Measurements from ENCODE around the gene LRIT3.

LRIT3 gene

GRCh38 chr4:109821185-109821584 lies 26.7 kb upstream of the LRIT3 start:
- no peak for TF ChIP-seq CTCF (conservative IDR thresholded peaks at IDR 0.05)
- no peak for TF ChIP-seq ZFX (IDR thresholded peaks at IDR 0.05)
- H3K27ac ChIP-seq: no peak overlapping the region

- H3K27ac ChIP-seq: no peak overlapping the region
- TF ChIP-seq CTCF (conservative IDR thresholded peaks at IDR 0.05) (peak; percentile 73), ZFX (IDR thresholded peaks at IDR 0.05) (no peak)
Measured at GRCh38 chr4:109826719-109827118, 21.2 kb upstream of the LRIT3 start.

DNA sequence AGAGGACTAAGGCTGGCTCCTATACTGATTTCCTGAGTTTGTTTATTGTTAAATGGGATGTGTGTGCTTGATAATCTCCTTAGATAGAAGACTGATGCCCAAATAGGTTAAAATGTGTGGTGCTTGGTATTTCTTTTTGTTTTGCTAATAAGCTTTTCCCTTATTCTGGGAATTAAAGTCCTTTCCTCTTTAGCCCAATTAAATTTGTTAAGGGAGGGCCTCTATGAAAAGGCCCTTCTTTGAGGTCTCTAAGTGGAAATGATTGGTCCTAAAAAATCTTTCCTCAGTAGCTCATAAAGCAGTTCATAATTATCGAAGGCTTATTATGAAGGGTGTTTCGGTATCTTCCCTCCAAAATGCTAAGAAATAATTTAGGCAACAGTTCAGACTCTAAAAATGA lies 20.2 kb upstream of the LRIT3 start, which contains the start of gene RRH:
Gene RRH (plus strand): TSS at position 301 of the 400 bp plus-strand sequence. CDS start 56 bp downstream, at position 357.
- H3K27ac ChIP-seq: no peak within 1 kb of the TSS
- TF ChIP-seq CTCF (conservative IDR thresholded peaks at IDR 0.05): no peak
- no peak for TF ChIP-seq ZFX (IDR thresholded peaks at IDR 0.05)

DNA sequence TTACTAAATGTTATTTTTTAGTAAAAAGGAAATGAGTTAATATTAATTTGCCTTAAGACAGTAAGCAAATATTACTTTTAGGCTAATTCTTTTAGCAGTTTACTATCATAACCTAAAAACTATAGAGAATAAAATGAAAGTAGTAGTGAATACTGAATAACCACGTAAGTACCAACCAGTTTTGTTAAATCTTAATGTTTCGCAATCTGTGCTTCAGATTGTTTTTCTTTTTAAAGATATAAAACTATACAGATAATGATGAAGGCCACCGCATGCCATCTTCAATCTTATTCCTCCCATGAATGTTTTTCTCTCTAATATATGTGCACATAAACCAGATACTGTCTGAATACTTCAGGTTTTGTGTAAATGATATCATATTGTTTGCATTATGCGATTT lies 14.2 kb upstream of the LRIT3 start:
- no peak overlapping the region for H3K27ac ChIP-seq
- TF ChIP-seq CTCF (conservative IDR thresholded peaks at IDR 0.05) (no peak), ZFX (IDR thresholded peaks at IDR 0.05) (no peak)

DNA sequence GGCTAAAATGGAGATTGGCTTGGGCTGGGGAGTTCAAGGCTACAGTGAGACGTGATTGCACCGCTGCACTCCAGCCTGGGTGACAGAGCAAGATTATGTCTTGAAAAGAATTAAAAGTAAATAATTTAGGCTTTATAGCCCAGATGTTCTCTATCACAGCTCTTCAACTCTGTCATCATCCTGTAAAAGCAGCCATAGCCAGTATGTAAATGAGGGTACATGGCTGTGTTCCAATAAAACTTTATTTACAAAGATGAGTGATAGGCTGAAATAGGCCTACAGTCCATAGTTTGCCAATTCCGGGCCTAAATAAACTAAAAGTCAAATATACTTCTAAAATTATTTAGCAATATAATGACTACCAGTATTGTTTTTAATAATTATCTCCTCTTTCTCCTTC lies 10.9 kb upstream of the LRIT3 start:
- TF ChIP-seq ZFX (IDR thresholded peaks at IDR 0.05): no peak
- TF ChIP-seq CTCF (conservative IDR thresholded peaks at IDR 0.05): no peak
- no peak overlapping the region for H3K27ac ChIP-seq

- no peak overlapping the region for H3K27ac ChIP-seq
- no peak for TF ChIP-seq ZFX (IDR thresholded peaks at IDR 0.05)
- no peak for TF ChIP-seq CTCF (conservative IDR thresholded peaks at IDR 0.05)
Measured at GRCh38 chr4:109846395-109847098, 1.4 kb upstream of the LRIT3 start.

DNA sequence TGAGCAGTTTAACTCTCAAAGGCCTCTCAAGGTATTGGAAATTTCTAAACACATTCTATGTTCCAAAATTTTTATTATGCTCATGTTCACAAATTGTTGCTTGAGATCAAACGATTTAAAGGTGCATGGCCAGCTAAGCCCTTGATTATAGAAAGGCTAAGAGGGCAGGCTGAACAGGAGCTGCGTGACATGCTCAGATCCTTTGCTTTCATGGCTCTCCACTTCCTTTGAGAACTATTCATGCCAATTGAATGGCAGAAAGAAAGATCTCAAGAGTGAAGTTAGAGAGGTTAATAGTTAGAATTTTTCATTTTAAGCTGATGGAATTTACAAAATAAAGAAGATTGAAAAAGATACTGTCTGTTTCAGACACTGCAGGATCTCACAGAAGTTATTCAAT lies 594 bp downstream of the LRIT3 start:
- TF ChIP-seq ZFX (IDR thresholded peaks at IDR 0.05) (no peak), CTCF (conservative IDR thresholded peaks at IDR 0.05) (no peak)
- no peak overlapping the region for H3K27ac ChIP-seq
